ENCODE measurements around the gene ABHD17C. TPM values are rescaled to one million over a fixed set of nuclear protein-coding genes. Genes with fewer than 3 reads are reported as not detected.
A peak's percentile ranks its signal among the peaks of the same experiment; 100 is the strongest.

ABHD17C gene
- total and polyA plus RNA-seq, 8 donors = 2.0 to 7.9 (median 4.3) TPM

- 50 to 52% methylated on average over 3 of the region's 3 CpGs for WGBS, 2 donors
- Histone ChIP-seq H3K4me1 (no peaks in the 10 kb centered on the region), H3K27me3 (no peaks in the 10 kb centered on the region), H3K36me3 (no peaks in the 10 kb centered on the region), H3K9me3 (no peaks in the 10 kb centered on the region), H3K27ac (no peak overlapping the region), H3K4me3 (no peak overlapping the region)
- intact Hi-C loops (cut with DNase I) = no loop called here
- DNase-seq (no peak), ATAC-seq (no peak), FAIRE-seq (no peak)
- TF ChIP-seq, protein P1, sequence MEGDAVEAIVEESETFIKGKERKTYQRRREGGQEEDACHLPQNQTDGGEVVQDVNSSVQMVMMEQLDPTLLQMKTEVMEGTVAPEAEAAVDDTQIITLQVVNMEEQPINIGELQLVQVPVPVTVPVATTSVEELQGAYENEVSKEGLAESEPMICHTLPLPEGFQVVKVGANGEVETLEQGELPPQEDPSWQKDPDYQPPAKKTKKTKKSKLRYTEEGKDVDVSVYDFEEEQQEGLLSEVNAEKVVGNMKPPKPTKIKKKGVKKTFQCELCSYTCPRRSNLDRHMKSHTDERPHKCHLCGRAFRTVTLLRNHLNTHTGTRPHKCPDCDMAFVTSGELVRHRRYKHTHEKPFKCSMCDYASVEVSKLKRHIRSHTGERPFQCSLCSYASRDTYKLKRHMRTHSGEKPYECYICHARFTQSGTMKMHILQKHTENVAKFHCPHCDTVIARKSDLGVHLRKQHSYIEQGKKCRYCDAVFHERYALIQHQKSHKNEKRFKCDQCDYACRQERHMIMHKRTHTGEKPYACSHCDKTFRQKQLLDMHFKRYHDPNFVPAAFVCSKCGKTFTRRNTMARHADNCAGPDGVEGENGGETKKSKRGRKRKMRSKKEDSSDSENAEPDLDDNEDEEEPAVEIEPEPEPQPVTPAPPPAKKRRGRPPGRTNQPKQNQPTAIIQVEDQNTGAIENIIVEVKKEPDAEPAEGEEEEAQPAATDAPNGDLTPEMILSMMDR (IDR thresholded peaks at IDR 0.05) = no peak
These were observed 26.4 kb upstream of the ABHD17C start for GRCh38 chr15:80668546-80669236.

- FAIRE-seq (no peak), DNase-seq (no peak), ATAC-seq (no peak)
- no peaks in the 10 kb centered on the region for H3K36me3 ChIP-seq
- no peaks in the 10 kb centered on the region for H3K4me1 ChIP-seq
- no peak overlapping the region for H3K27ac ChIP-seq
- H3K27me3 ChIP-seq = no peaks in the 10 kb centered on the region
- TF ChIP-seq, protein P1 (IDR thresholded peaks at IDR 0.05) = no peak
- H3K9me3 ChIP-seq = no peaks in the 10 kb centered on the region
- WGBS, 2 donors = 69 to 83% methylated on average over 2 of the region's 2 CpGs
- intact Hi-C loops (cut with DNase I) = no loop called here
- no peak overlapping the region for H3K4me3 ChIP-seq
These were observed 25.3 kb upstream of the ABHD17C start for GRCh38 chr15:80669663-80670273.

DNA sequence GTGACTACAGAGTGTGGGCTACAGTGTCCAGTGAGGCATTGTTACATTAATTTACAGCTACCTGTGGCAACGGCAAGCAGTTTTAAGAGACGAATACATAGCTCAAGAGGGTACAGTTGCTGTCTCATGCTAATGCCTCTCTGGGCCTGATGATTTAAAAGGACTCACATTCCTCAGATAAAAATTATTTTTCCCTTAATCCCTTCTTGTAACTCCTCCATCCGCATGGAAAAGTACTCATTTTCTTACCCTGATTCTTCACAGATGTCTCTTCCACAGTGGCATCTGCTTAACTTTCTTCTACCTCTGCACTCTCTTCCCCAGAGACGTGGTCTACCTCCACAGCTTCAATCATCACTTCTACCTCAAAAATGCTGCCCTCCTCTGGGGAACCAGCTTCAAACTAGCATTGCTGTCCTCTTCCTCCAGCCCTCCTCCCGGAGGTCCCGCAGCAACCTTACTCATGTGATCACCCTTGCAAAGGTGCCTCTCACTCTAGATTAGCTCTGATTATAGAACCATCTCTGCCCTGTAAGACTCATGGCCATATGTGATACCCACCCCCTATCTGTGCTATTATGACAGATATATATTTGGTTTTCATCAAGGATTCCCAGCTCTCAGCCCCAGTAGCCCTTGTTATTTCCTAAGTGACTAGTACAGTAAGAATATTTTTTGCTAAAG lies 21.4 kb upstream of the ABHD17C start:
- intact Hi-C loops (cut with DNase I) = no loop called here
- 77 to 83% methylated on average over 6 of the region's 6 CpGs for WGBS, 2 donors

GRCh38 chr15:80674245-80674614 lies 20.9 kb upstream of the ABHD17C start:
- no peaks in the 10 kb centered on the region for H3K36me3 ChIP-seq
- H3K9me3 ChIP-seq = no peaks in the 10 kb centered on the region
- no peaks in the 10 kb centered on the region for H3K4me1 ChIP-seq
- no peak overlapping the region for H3K4me3 ChIP-seq
- TF ChIP-seq, protein P1 (IDR thresholded peaks at IDR 0.05) = no peak
- intact Hi-C loops (cut with DNase I) = no loop called here
- FAIRE-seq = no peak
- no peak overlapping the region for H3K27ac ChIP-seq
- peak in 1 of 6 donors; percentile 20 for DNase-seq
- peak in 1 of 4 donors; percentile 81 for ATAC-seq
- H3K27me3 ChIP-seq = no peaks in the 10 kb centered on the region

More for the DNA sequence above, 21.4 kb upstream of the ABHD17C start:
- FAIRE-seq (no peak), DNase-seq (no peak), ATAC-seq (no peak)
- Histone ChIP-seq H3K36me3 (no peaks in the 10 kb centered on the region), H3K9me3 (no peaks in the 10 kb centered on the region), H3K27me3 (no peaks in the 10 kb centered on the region), H3K4me1 (no peaks in the 10 kb centered on the region), H3K4me3 (no peak overlapping the region), H3K27ac (no peak overlapping the region)
- TF ChIP-seq, protein P1 (IDR thresholded peaks at IDR 0.05) = no peak

DNA sequence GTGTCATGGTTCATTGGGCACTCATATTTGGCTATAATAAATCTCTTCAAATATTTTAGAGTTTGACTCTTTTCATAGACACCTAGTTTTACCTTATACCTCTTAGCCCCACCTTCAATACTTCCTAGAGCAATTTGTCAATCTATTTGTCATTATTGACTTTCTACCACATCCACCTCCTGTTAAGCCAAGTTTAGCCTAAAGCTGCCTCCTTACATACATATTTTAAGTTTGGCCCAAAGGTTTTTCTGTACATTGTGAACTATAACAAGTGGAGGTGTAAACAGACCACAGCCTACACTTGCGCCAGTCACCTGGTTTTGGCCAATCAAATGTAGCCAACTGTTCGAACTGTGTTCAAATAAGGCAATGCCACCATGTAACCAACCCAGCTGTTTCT lies 18.1 kb upstream of the ABHD17C start:
- 88 to 93% methylated on average over 2 of the region's 2 CpGs for WGBS, 2 donors
- no peak overlapping the region for H3K27ac ChIP-seq
- FAIRE-seq (no peak), ATAC-seq (no peak), DNase-seq (no peak)
- no peaks in the 10 kb centered on the region for H3K27me3 ChIP-seq
- no peaks in the 10 kb centered on the region for H3K9me3 ChIP-seq
- no peak overlapping the region for H3K4me3 ChIP-seq
- H3K36me3 ChIP-seq = no peaks in the 10 kb centered on the region
- no peaks in the 10 kb centered on the region for H3K4me1 ChIP-seq
- TF ChIP-seq, protein P1 (IDR thresholded peaks at IDR 0.05) = no peak
- intact Hi-C loops (cut with DNase I) = no loop called here

All from pancreas (tissue), 10 donors.